ENCODE results near the gene PTPRH. TPM values are rescaled to one million over a fixed set of nuclear protein-coding genes. Genes with fewer than 3 reads are reported as not detected.

Gene PTPRH
- total and polyA plus RNA-seq, 9 of the 15 experiments (the other 6 are each of a cell fraction or from before 2014, with no cell fraction given): 0.87 to 34.3 (median 22.7) TPM

DNA sequence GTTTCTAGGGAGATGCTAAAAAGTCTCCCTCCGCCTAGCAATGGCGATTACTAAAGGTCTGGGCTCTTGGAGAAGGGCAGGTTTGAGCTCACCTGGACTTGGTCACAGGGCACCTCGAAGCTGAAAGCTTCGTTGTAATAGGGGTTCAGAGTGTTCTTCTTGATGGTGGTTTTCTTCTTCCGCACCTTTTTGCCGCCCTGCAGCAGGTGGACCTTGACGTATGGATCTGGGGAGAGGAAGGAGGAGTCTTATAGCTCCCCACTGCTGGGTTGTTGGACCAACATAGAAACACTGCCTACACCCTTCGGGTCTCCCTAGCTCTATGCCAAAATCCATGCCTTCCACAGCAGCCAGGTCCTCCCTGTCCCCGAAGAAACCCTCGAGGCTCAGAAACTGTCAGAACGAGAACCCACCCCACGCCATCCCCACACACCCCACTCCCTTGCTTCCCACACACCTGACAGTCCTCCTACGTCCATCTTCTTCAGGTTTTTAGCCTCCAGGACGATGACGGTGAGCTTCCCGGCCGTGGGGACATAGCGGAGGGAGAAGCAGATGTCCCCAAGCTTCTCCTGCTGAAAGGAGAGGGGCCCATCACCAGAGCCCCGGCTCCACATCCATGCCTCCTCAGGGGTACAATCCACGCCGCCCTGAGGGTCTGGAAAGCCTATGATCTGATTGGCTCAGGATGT, 34.7 kb downstream of the PTPRH start (continued):
- TF ChIP-seq, protein P1, sequence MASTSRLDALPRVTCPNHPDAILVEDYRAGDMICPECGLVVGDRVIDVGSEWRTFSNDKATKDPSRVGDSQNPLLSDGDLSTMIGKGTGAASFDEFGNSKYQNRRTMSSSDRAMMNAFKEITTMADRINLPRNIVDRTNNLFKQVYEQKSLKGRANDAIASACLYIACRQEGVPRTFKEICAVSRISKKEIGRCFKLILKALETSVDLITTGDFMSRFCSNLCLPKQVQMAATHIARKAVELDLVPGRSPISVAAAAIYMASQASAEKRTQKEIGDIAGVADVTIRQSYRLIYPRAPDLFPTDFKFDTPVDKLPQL (IDR thresholded peaks at IDR 0.05; ENCODE audit: extremely low read depth, insufficient read length): peak; percentile 40
- TF ChIP-seq ARID1B (IDR thresholded peaks at IDR 0.05) (peak; percentile 5; the same call in 1 of the 2 replicates), CREM (IDR thresholded peaks at IDR 0.05; ENCODE audit: low read depth) (peak; percentile 4; the same call in 1 of the 2 replicates), MIER1 (IDR thresholded peaks at IDR 0.05; ENCODE audit: low read depth) (0 out of 2 replicates have a peak, but pooled peaks have one; percentile 45), SAFB2 (IDR thresholded peaks at IDR 0.05; ENCODE audit: borderline replicate concordance, low read depth, low read length, severe bottlenecking) (no peak), POLR2H (tag; IDR thresholded peaks at IDR 0.05; ENCODE audit: low read depth) (no peak)
- TF ChIP-seq, protein P2, sequence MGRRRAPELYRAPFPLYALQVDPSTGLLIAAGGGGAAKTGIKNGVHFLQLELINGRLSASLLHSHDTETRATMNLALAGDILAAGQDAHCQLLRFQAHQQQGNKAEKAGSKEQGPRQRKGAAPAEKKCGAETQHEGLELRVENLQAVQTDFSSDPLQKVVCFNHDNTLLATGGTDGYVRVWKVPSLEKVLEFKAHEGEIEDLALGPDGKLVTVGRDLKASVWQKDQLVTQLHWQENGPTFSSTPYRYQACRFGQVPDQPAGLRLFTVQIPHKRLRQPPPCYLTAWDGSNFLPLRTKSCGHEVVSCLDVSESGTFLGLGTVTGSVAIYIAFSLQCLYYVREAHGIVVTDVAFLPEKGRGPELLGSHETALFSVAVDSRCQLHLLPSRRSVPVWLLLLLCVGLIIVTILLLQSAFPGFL (CRISPR knock-in tag; IDR thresholded peaks at IDR 0.05): no peak

Measured in K562 (cell line).